ENCODE results near the gene DOCK1.

The DOCK1 gene

DNA sequence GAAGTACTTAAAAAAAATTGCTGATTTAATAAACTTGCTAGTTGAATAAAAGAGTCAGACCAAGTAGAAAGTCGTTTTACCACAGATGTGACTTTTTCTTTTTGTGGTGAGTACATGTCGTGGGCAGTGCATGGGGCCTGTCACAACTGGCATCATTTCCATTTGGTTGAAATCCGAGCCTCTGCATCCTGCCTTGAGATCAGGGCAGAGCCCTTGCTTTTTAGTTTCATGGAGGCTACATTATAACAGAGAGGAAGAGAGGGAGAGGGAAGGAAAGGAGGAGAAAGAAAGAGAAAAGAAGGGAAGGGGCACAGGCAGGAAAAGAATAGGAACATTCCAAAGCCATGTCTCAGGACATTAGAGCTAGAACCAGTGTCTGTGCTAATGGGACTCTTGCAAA, 311.6 kb downstream of the DOCK1 start:
- H3K9me3 ChIP-seq (ENCODE audit: control insufficient read depth, low read length): no peaks in the 10 kb centered on the region
- H3K79me2 ChIP-seq: no peaks in the 10 kb centered on the region
- H3K27me3 ChIP-seq (ENCODE audit: control insufficient read depth, insufficient read depth, low read length): no peaks in the 10 kb centered on the region
- H3K4me1 ChIP-seq: no peaks in the 10 kb centered on the region
- no peak for TF ChIP-seq CTCF (IDR thresholded peaks at IDR 0.05)
- no peak overlapping the region for H3K4me2 ChIP-seq (ENCODE audit: low read length)
- no peak overlapping the region for H2AFZ ChIP-seq
- no peak overlapping the region for H3K4me3 ChIP-seq (ENCODE audit: low read depth, low read length)
- H3K36me3 ChIP-seq (ENCODE audit: control insufficient read depth, insufficient read depth, low read length): no peaks in the 10 kb centered on the region
- no peak overlapping the region for H3K9ac ChIP-seq
- no peak overlapping the region for H3K27ac ChIP-seq

DNA sequence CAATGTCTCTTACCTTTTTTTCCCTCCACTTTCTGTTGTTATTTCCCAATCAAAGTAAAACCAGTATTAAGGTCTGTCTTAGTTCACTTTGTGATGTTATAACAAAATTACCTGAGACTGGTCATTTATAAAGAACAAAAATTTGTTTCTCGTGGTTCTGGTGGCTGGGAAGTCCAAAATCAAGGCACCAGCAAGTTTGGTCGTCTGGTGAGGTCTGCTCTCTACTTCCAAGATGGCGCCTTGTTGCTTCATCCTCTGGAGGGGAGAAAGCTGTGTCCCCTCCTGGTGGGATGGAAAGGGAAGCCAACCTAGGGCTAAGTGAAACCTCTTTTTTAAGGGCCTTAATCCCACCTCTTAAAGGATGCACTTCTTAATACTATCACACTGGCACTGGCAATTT, 313.4 kb downstream of the DOCK1 start:
- no peak overlapping the region for H2AFZ ChIP-seq
- TF ChIP-seq CTCF (IDR thresholded peaks at IDR 0.05): no peak

GRCh38 chr10:127221281-127221680, 316.1 kb downstream of the DOCK1 start:
- Histone ChIP-seq H3K27me3 (ENCODE audit: control insufficient read depth, insufficient read depth, low read length) (no peaks in the 10 kb centered on the region), H3K36me3 (ENCODE audit: control insufficient read depth, insufficient read depth, low read length) (no peaks in the 10 kb centered on the region), H3K4me3 (ENCODE audit: low read depth, low read length) (no peak overlapping the region), H3K4me1 (no peaks in the 10 kb centered on the region), H3K27ac (no peak overlapping the region), H3K79me2 (no peaks in the 10 kb centered on the region), H3K9ac (no peak overlapping the region), H2AFZ (no peak overlapping the region), H3K4me2 (ENCODE audit: low read length) (no peak overlapping the region), H3K9me3 (ENCODE audit: control insufficient read depth, low read length) (no peaks in the 10 kb centered on the region)
- TF ChIP-seq CTCF (IDR thresholded peaks at IDR 0.05): no peak

More for the DNA sequence above, 313.4 kb downstream of the DOCK1 start:
- H3K9me3 ChIP-seq (ENCODE audit: control insufficient read depth, low read length): no peaks in the 10 kb centered on the region
- no peak overlapping the region for H3K9ac ChIP-seq
- H3K27ac ChIP-seq: no peak overlapping the region
- no peak overlapping the region for H3K4me3 ChIP-seq (ENCODE audit: low read depth, low read length)
- H3K27me3 ChIP-seq (ENCODE audit: control insufficient read depth, insufficient read depth, low read length): no peaks in the 10 kb centered on the region
- H3K36me3 ChIP-seq (ENCODE audit: control insufficient read depth, insufficient read depth, low read length): no peaks in the 10 kb centered on the region
- H3K4me2 ChIP-seq (ENCODE audit: low read length): no peak overlapping the region
- H3K79me2 ChIP-seq: no peaks in the 10 kb centered on the region
- no peaks in the 10 kb centered on the region for H3K4me1 ChIP-seq

GRCh38 chr10:127227027-127227426, 321.8 kb downstream of the DOCK1 start:
- no peaks in the 10 kb centered on the region for H3K36me3 ChIP-seq (ENCODE audit: control insufficient read depth, insufficient read depth, low read length)
- no peaks in the 10 kb centered on the region for H3K27me3 ChIP-seq (ENCODE audit: control insufficient read depth, insufficient read depth, low read length)
- H3K79me2 ChIP-seq: no peaks in the 10 kb centered on the region
- no peak overlapping the region for H3K9ac ChIP-seq
- no peak overlapping the region for H3K4me2 ChIP-seq (ENCODE audit: low read length)
- no peak overlapping the region for H3K4me3 ChIP-seq (ENCODE audit: low read depth, low read length)
- no peak overlapping the region for H2AFZ ChIP-seq
- H3K27ac ChIP-seq: no peak overlapping the region
- H3K9me3 ChIP-seq (ENCODE audit: control insufficient read depth, low read length): no peaks in the 10 kb centered on the region
- H3K4me1 ChIP-seq: no peaks in the 10 kb centered on the region
- TF ChIP-seq CTCF (IDR thresholded peaks at IDR 0.05): no peak

DNA sequence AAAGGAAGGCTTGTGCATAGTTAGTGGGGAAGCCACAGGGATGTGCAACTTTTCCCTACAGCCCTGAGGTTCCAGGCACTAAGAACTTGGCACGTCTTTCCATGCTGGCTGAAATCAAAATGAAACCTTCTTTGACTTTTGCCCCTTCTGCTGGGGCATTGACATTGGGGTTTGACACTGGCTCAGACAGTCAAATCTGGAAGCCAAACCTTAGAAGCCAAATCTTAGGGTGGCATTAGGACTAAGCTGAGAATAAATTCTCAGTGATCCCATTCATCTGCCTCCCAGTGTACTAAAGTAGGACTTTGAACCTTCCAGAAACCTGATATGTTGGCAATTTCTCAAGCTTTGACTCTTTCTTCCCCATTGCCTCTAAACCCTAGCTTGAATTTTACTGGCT, 322.4 kb downstream of the DOCK1 start:
- Histone ChIP-seq H3K36me3 (ENCODE audit: control insufficient read depth, insufficient read depth, low read length) (no peaks in the 10 kb centered on the region), H2AFZ (no peak overlapping the region), H3K27me3 (ENCODE audit: control insufficient read depth, insufficient read depth, low read length) (no peaks in the 10 kb centered on the region), H3K27ac (no peak overlapping the region), H3K9me3 (ENCODE audit: control insufficient read depth, low read length) (no peaks in the 10 kb centered on the region), H3K4me1 (no peaks in the 10 kb centered on the region), H3K4me2 (ENCODE audit: low read length) (no peak overlapping the region), H3K4me3 (ENCODE audit: low read depth, low read length) (no peak overlapping the region), H3K9ac (no peak overlapping the region), H3K79me2 (no peaks in the 10 kb centered on the region)
- TF ChIP-seq CTCF (IDR thresholded peaks at IDR 0.05): no peak

Data from parathyroid adenoma (tissue), 2 donors.